OCI-LY7 (cell line): ENCODE data around the gene ACP5. TPM values are rescaled to one million over a fixed set of nuclear protein-coding genes. Genes with fewer than 3 reads are reported as not detected.

Experiments
- BruUV-seq: library from RNA; stranded (reverse); fragments of 400-500 nt; replicated peaks from 2 replicates; lab custom pipeline; 2021; lab: Mats Ljungman, UMichigan
- CTCF ChIA-PET: fragments of 300-600 bp; sonication (Branson Sonifier 250); formaldehyde crosslinking; loops from one replicate; lab custom pipeline; 2022; ENCODE audit warnings: antibody characterized with exemption; ENCODE audit not compliant: unreplicated experiment; lab: Charles Lee
- POLR2A ChIA-PET: fragments of 300-600 bp; sonication (Branson Sonifier 250); formaldehyde crosslinking; loops from one replicate; lab custom pipeline; 2022; ENCODE audit warnings: antibody characterized with exemption; lab: Charles Lee
- DNase-seq: peaks from one replicate; pipeline ENCODE4 v3.0.0-alpha.2; 2015; ENCODE audit warnings: low spot score
- H2AFZ ChIP-seq: fragments of 200-600 bp; sonication (generic), shearing (Covaris generic); 2 replicates; pipeline ENCODE4 v1.6.1; 2014; ENCODE audit warnings: mild to moderate bottlenecking, antibody characterized with exemption, low read length, moderate library complexity
- H3K27ac ChIP-seq: fragments of 200-600 bp; sonication (generic); 2 replicates; pipeline ENCODE4 v1.5.1; 2014; ENCODE audit warnings: mixed run types, low read depth, mild to moderate bottlenecking, moderate library complexity, low read length, inconsistent platforms; ENCODE audit not compliant: poor library complexity, severe bottlenecking
- H3K36me3 ChIP-seq: fragments of 200-600 bp; sonication (generic); 2 replicates; pipeline ENCODE4 v1.6.1; 2014; ENCODE audit warnings: mild to moderate bottlenecking, antibody characterized with exemption, low read length, moderate library complexity, mixed read lengths; ENCODE audit not compliant: insufficient read depth
- H3K4me1 ChIP-seq: fragments of 200-600 bp; sonication (generic); 2 replicates; pipeline ENCODE4 v1.5.1; 2014; ENCODE audit warnings: mild to moderate bottlenecking, low read length; ENCODE audit not compliant: insufficient read depth, poor library complexity, severe bottlenecking
- H3K4me2 ChIP-seq: fragments of 200-600 bp; sonication (generic); 2 replicates; pipeline ENCODE4 v1.6.1; 2014; ENCODE audit warnings: mild to moderate bottlenecking, low read length
- H3K4me3 ChIP-seq: fragments of 200-600 bp; sonication (generic); 2 replicates; pipeline ENCODE4 v1.5.1; 2014; ENCODE audit warnings: mild to moderate bottlenecking, low read depth, low read length; ENCODE audit not compliant: poor library complexity, severe bottlenecking
- H3K79me2 ChIP-seq: fragments of 200-600 bp; sonication (generic); 2 replicates; pipeline ENCODE4 v1.6.1; 2016; ENCODE audit warnings: low read depth, mild to moderate bottlenecking, low read length, moderate library complexity, mixed read lengths; ENCODE audit not compliant: insufficient read depth
- H3K9me2 ChIP-seq: fragments of 200-600 bp; sonication (generic); 2 replicates; pipeline ENCODE4 v1.6.1; 2016; ENCODE audit warnings: mild to moderate bottlenecking, low read length, mixed read lengths; ENCODE audit not compliant: insufficient read depth
- H3K9me3 ChIP-seq: fragments of 200-600 bp; sonication (generic); 2 replicates; pipeline ENCODE4 v1.6.1; 2014; ENCODE audit warnings: mild to moderate bottlenecking, mixed run types, low read length, mixed read lengths
- H4K20me1 ChIP-seq: fragments of 200-600 bp; sonication (generic); 2 replicates; pipeline ENCODE4 v1.6.1; 2014; ENCODE audit warnings: mild to moderate bottlenecking, antibody characterized with exemption, low read length, moderate library complexity, mixed read lengths; ENCODE audit not compliant: insufficient read depth
- CTCF ChIP-seq: fragments of 200-600 bp; sonication (generic); conservative IDR thresholded peaks from 2 replicates; pipeline ENCODE4 v1.5.1; 2014; ENCODE audit warnings: mild to moderate bottlenecking, antibody characterized with exemption, low read length, moderate library complexity, mixed read lengths
- EZH2phosphoT487 ChIP-seq: fragments of 200-600 bp; sonication (generic); IDR thresholded peaks from 2 replicates; pipeline ENCODE4 v1.6.1; 2018; ENCODE audit warnings: low read depth, borderline replicate concordance, mild to moderate bottlenecking, mixed run types, antibody characterized with exemption, low read length, moderate library complexity, mixed read lengths
- intact Hi-C: fragments of 100-400 bp; cut with micrococcal nuclease; formaldehyde crosslinking; loops from one replicate; pipeline ENCODE4 v1.10.0; 2022; ENCODE audit not compliant: unreplicated experiment
- total RNA-seq, 2 experiments: library from RNA; depleted of rRNA in 1 of 2; stranded (reverse); fragments of >200 nt in 1 of 2; shearing (Covaris generic) in 1 of 2; gene quantifications; 2 replicates each; pipeline ENCODE4 v1.2.3, GENCODE V29; 2014 to 2022

The ACP5 gene
- total RNA-seq, 2 experiments from 2014 or later: 16.3 to 21.6 TPM

GRCh38 chr19:11558881-11559828, 18.3 kb downstream of the ACP5 start, which contains the start of gene ELOF1:
Gene ELOF1, minus strand, starts transcription at chr19:11559230. Its CDS starts 4,883 bp downstream, at chr19:11554347.
- Histone ChIP-seq H3K9me3 (no peaks in the 10 kb centered on the region), H3K36me3 (peaks cover 24% of the 10 kb centered on the region), H3K79me2 (peaks cover 46% of the 10 kb centered on the region), H3K9me2 (no peaks in the 10 kb centered on the region), H4K20me1 (peaks cover 10% of the 10 kb centered on the region; the same call in 1 of the 2 replicates), H3K4me1 (peaks cover 56% of the 10 kb centered on the region), H3K4me3 (peak within 1 kb of the TSS; percentile 96), H3K4me2 (peak within 1 kb of the TSS; percentile 93), H2AFZ (peak within 1 kb of the TSS; percentile 37; the same call in 1 of the 2 replicates), H3K27ac (peak within 1 kb of the TSS; percentile 73)
- intact Hi-C loops: no loop called here
- POLR2A ChIA-PET: interaction anchor here (0.6 to 1.2 kb wide), 4 partner anchors 16 to 184 kb away, joined by 3 to 6 read pairs (median 3); partner anchors contain the start of gene SWSAP1
- TF ChIP-seq CTCF: peak; percentile 55
- no peak for TF ChIP-seq EZH2phosphoT487
- CTCF ChIA-PET: interaction anchor here (0.6 kb wide), 2 partner anchors 27 to 29 kb away, joined by 3 read pairs; no protein-coding TSS in a partner anchor
- BruUV-seq: TSS peak; percentile 97
- peak; percentile 99 for DNase-seq

GRCh38 chr19:11556634-11557420, 20.6 kb downstream of the ACP5 start:
- ChIA-PET CTCF (no interaction called here), POLR2A (no interaction called here)
- Histone ChIP-seq H2AFZ (no peak overlapping the region), H3K4me1 (peaks cover 61% of the 10 kb centered on the region), H3K79me2 (peaks cover 46% of the 10 kb centered on the region), H3K4me2 (peak overlapping the region; percentile 19), H3K9me2 (no peaks in the 10 kb centered on the region), H3K27ac (no peak overlapping the region), H3K9me3 (no peaks in the 10 kb centered on the region), H3K4me3 (no peak overlapping the region), H3K36me3 (peaks cover 47% of the 10 kb centered on the region), H4K20me1 (peaks cover 10% of the 10 kb centered on the region; the same call in 1 of the 2 replicates)
- DNase-seq: no peak
- intact Hi-C loops: no loop called here
- TF ChIP-seq EZH2phosphoT487 (no peak), CTCF (no peak)
- no TSS peak for BruUV-seq
